Suprapubic skin (tissue), 4 donors: ENCODE measurements around the gene SPIRE1. TPM values are rescaled to one million over a fixed set of nuclear protein-coding genes. Genes with fewer than 3 reads are reported as not detected.
"Not testable (repeated sequence)": the region's sequence is repeated elsewhere in the genome, so short reads cannot be mapped to it uniquely, and the experiment has no call there.

ENCODE experiments used
- DNase-seq, 2 donors: peaks; one replicate each; pipeline ENCODE4 v3.0.0-alpha.2; 2019; ENCODE audit warnings: low spot score in 2 of 2
- H3K27ac ChIP-seq: fragments of 200-600 bp; sonication (generic); one replicate; pipeline ENCODE4 v1.5.1; 2019
- H3K27me3 ChIP-seq: fragments of 200-600 bp; sonication (generic); one replicate; pipeline ENCODE4 v1.5.1; 2019
- H3K36me3 ChIP-seq: fragments of 200-600 bp; sonication (generic); one replicate; pipeline ENCODE4 v1.5.1; 2019
- H3K4me1 ChIP-seq: fragments of 200-600 bp; sonication (generic); one replicate; pipeline ENCODE4 v1.5.1; 2019
- H3K4me3 ChIP-seq: fragments of 200-600 bp; sonication (generic); one replicate; pipeline ENCODE4 v1.5.1; 2019; ENCODE audit warnings: mild to moderate bottlenecking
- H3K9me3 ChIP-seq: fragments of 200-600 bp; sonication (generic); one replicate; pipeline ENCODE4 v1.5.1; 2019
- EP300 ChIP-seq: sonication (generic); formaldehyde crosslinking; IDR thresholded peaks from one replicate; pipeline ENCODE4 v1.6.1; 2017; ENCODE audit warnings: antibody characterized with exemption
- POLR2A ChIP-seq, 2 donors: fragments of 450-650 bp; IDR thresholded peaks; one replicate each; pipeline ENCODE4 v1.6.1; 2017; ENCODE audit warnings: antibody characterized with exemption in 2 of 2, mild to moderate bottlenecking in 2 of 2, moderate library complexity in 2 of 2
- POLR2AphosphoS5 ChIP-seq, 3 donors: sonication (generic); formaldehyde crosslinking; IDR thresholded peaks; one replicate each; pipeline ENCODE4 v1.6.1; 2017; ENCODE audit warnings: antibody characterized with exemption in 3 of 3
- WGBS: methylation state at CpG from one replicate; pipeline ENCODE4 v1.1.5; 2018; 5-methylcytosine and 5-hydroxymethylcytosine counted together
- total RNA-seq, 4 donors: library from RNA; depleted of rRNA; stranded (reverse); fragments of >200 nt; gene quantifications; one replicate each; pipeline ENCODE4 v1.1.0, GENCODE V29; 2016
- TF ChIP-seq, protein P1 (sequence below), 2 donors: fragments of 200-600 bp in 1 of 2; fragments of 450-650 bp in 1 of 2; sonication (generic) in 1 of 2; IDR thresholded peaks; one replicate each; pipeline ENCODE4 v1.5.1; 2016 to 2019; ENCODE audit warnings: antibody characterized with exemption in 2 of 2, mild to moderate bottlenecking in 1 of 2, moderate library complexity in 1 of 2

SPIRE1 gene
- total RNA-seq, 4 donors from 2014 or later, result 21.7 to 42.8 (median 25.2) TPM

DNA sequence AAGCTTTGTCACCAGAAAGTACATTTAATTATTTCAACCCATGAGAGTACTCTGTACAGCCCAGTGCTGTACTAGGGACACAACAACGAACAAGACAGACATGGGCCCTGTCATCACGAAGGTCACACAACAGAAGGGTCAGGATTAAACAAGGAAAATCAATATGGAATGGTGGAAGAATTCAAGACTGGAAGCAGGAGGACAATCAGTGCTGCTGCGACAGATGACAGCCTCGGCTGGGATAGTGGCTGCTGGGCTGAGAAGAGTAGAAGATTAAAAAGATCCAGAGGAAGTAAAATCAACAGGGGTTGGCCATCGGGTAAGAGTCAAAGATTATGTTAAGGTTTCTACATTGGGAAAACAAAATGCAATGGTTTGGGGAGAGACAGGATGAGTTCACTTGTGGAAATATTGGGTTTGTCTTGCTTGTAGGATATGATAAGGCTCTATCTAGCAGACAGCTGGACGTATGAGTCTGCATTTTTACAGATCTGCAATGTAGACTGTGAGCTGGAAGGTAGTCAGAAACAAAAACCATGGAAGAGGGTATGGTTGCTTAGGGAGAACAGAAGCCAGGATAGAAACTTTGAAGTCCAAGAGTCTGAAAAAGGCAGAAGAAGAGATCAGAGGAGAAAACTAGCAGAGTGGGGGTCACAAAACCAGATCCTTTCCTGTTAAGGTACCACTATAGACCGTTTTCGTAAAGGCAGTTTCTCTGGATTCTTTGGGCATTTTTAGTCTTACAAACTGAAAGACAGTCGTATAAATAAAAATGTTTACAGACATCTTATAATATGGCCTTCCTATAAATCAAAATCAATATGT is 166.1 kb downstream of the SPIRE1 start:
- H3K9me3 ChIP-seq, result peaks cover 4% of the 10 kb centered on the region
- H3K27ac ChIP-seq, result no peak overlapping the region
- no peak overlapping the region for H3K4me3 ChIP-seq
- peaks cover 27% of the 10 kb centered on the region for H3K36me3 ChIP-seq
- no peaks in the 10 kb centered on the region for H3K4me1 ChIP-seq
- H3K27me3 ChIP-seq, result no peaks in the 10 kb centered on the region
- 96% methylated on average over 9 of the region's 9 CpGs for WGBS
- DNase-seq, result no peak
- TF ChIP-seq POLR2AphosphoS5 (IDR thresholded peaks at IDR 0.05) (no peak), POLR2A (IDR thresholded peaks at IDR 0.05) (no peak), EP300 (no peak)
- TF ChIP-seq, protein P1, sequence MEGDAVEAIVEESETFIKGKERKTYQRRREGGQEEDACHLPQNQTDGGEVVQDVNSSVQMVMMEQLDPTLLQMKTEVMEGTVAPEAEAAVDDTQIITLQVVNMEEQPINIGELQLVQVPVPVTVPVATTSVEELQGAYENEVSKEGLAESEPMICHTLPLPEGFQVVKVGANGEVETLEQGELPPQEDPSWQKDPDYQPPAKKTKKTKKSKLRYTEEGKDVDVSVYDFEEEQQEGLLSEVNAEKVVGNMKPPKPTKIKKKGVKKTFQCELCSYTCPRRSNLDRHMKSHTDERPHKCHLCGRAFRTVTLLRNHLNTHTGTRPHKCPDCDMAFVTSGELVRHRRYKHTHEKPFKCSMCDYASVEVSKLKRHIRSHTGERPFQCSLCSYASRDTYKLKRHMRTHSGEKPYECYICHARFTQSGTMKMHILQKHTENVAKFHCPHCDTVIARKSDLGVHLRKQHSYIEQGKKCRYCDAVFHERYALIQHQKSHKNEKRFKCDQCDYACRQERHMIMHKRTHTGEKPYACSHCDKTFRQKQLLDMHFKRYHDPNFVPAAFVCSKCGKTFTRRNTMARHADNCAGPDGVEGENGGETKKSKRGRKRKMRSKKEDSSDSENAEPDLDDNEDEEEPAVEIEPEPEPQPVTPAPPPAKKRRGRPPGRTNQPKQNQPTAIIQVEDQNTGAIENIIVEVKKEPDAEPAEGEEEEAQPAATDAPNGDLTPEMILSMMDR (IDR thresholded peaks at IDR 0.05), result no peak

DNA sequence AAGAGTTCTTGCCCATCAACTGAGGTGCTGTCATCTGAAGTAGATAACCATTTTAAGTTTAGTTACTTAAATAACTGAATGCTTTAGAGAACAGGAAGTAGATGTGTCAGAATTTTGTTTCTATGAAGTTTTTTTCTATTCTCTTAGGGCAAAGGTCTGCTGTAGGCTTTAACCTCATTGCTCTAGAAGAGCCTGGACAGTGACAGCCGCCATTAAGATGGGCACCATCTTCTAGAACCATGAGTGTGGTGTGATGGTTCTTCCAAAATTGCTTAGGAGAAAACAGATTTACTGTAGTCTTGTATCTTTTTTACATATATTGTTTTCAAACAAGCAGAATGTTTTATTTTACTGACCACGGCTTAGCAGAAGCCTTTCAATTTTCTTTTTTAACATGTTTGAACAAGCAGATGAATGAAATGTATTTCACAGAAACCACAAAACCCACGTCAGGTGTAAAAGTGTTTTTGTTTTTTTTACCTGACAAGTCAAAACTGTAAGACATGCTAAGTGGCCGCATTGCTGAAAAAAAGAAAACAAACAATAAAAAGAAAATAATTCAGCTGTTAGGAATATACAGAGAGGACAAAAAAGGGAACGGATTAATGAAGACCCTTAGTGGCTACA is 172.3 kb downstream of the SPIRE1 start:
- no peak overlapping the region for H3K4me3 ChIP-seq
- no peak overlapping the region for H3K27ac ChIP-seq
- TF ChIP-seq POLR2AphosphoS5 (IDR thresholded peaks at IDR 0.05), result no peak
- TF ChIP-seq EP300, result no peak
- no peak for TF ChIP-seq POLR2A (IDR thresholded peaks at IDR 0.05)
- TF ChIP-seq, protein P1 (IDR thresholded peaks at IDR 0.05), result no peak
- WGBS, result 90% methylated on average over 5 of the region's 5 CpGs
- H3K4me1 ChIP-seq, result no peaks in the 10 kb centered on the region
- no peaks in the 10 kb centered on the region for H3K9me3 ChIP-seq
- H3K27me3 ChIP-seq, result no peaks in the 10 kb centered on the region
- no peaks in the 10 kb centered on the region for H3K36me3 ChIP-seq
- no peak for DNase-seq

DNA sequence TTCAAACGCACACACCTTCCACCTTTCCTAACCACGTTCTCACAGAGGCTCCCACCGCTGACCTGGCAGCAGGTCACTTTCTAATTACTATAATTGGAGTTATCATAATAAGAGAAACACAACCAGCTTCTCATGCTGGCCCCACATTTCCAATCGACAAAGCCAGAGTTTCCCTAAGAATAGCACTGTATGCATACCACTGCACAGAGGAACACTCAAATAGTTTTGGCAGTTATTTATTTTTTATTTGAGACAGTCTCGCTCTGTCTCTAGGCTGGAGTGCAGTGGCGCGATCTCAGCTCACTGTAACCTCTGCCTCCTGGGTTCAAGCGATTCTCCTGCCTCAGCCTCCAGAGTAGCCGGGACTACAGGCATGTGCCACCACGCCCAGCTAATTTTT is 176.0 kb downstream of the SPIRE1 start:
- H3K27me3 ChIP-seq, H3K27ac ChIP-seq, DNase-seq, H3K4me3 ChIP-seq, H3K4me1 ChIP-seq, H3K9me3 ChIP-seq: not testable (repeated sequence)
- WGBS, result 94% methylated on average over 10 of the region's 10 CpGs
- peaks cover 19% of the 10 kb centered on the region for H3K36me3 ChIP-seq

DNA sequence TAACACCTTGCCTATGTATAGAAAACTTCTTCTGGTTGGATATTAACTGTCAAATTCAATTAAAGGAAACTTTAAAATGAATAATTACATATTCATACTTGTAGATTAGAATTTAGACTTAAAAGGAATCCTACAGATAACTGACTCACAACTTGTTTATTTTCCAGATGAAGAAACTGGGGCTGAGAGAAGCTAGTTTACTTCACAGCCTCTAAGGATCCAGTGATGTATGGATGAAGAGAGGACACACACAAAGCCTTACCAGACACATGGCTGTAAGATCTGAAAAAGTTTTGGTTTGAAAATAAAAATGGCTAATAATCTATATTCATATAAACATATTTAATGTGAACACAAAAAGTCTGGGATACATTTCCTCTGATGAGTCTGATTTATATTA is 177.9 kb downstream of the SPIRE1 start:
- no peaks in the 10 kb centered on the region for H3K4me1 ChIP-seq
- H3K36me3 ChIP-seq, result peaks cover 20% of the 10 kb centered on the region
- H3K27ac ChIP-seq, result no peak overlapping the region
- H3K4me3 ChIP-seq, result no peak overlapping the region
- DNase-seq, result no peak
- TF ChIP-seq POLR2AphosphoS5 (IDR thresholded peaks at IDR 0.05) (no peak), EP300 (no peak), POLR2A (IDR thresholded peaks at IDR 0.05) (no peak)
- TF ChIP-seq, protein P1 (IDR thresholded peaks at IDR 0.05), result no peak
- H3K9me3 ChIP-seq, result no peaks in the 10 kb centered on the region
- H3K27me3 ChIP-seq, result no peaks in the 10 kb centered on the region

DNA sequence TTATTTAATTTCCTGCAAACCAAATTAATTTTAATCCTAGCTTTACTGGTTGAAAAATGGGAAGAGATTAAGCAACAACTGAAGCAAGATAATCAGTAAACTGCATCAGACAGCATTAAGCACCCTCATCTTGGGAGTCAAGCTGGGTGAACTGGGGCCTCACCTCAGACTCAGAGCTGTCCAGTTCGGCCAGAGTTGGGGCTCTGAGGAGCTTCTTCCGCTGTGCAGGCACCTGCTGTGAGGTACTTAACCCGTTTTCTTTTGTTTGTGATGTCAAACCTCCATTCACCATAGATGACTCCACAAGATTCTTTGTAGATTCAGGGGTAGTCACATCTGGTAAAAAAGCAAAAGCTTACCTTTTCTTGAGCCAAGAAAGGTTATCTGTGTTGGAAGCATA is 178.4 kb downstream of the SPIRE1 start:
- no peaks in the 10 kb centered on the region for H3K9me3 ChIP-seq
- H3K27ac ChIP-seq, result no peak overlapping the region
- TF ChIP-seq POLR2A (IDR thresholded peaks at IDR 0.05) (no peak), EP300 (no peak)
- TF ChIP-seq, protein P1 (IDR thresholded peaks at IDR 0.05), result no peak
- H3K27me3 ChIP-seq, result no peaks in the 10 kb centered on the region
- no peak overlapping the region for H3K4me3 ChIP-seq
- H3K4me1 ChIP-seq, result no peaks in the 10 kb centered on the region
- H3K36me3 ChIP-seq, result peaks cover 20% of the 10 kb centered on the region
- DNase-seq, result no peak
- 87% methylated on average over 3 of the region's 3 CpGs for WGBS
